Kidney epithelial cell (primary cell): ENCODE measurements around the gene CLTA. TPM values are rescaled to one million over a fixed set of nuclear protein-coding genes. Genes with fewer than 3 reads are reported as not detected.

Experiments used
- DNase-seq: peaks from one replicate; pipeline ENCODE4 v3.0.0-alpha.2; 2010; ENCODE audit warnings: low read depth
- H3K27me3 ChIP-seq: 2 replicates; pipeline ENCODE4 v1.6.0; 2011; ENCODE audit warnings: low read length; ENCODE audit not compliant: control insufficient read depth, insufficient read depth
- H3K36me3 ChIP-seq: 2 replicates; pipeline ENCODE4 v1.5.1; 2011; ENCODE audit warnings: low read length; ENCODE audit not compliant: control insufficient read depth, insufficient read depth
- H3K4me3 ChIP-seq: 2 replicates; pipeline ENCODE4 v1.5.1; 2011; ENCODE audit warnings: low read depth, mild to moderate bottlenecking, control low read depth, low read length
- total RNA-seq: library from RNA; depleted of rRNA; stranded (reverse); fragments of >200 nt; gene quantifications from 2 replicates; pipeline ENCODE4 v1.2.3, GENCODE V29; 2015
- TF ChIP-seq, protein P1 (sequence below): IDR thresholded peaks from 2 replicates; pipeline ENCODE4 v1.5.1; 2011; ENCODE audit warnings: mild to moderate bottlenecking, moderate library complexity, low read length, control low read depth, inconsistent platforms; ENCODE audit not compliant: insufficient read depth, poor library complexity, severe bottlenecking

CLTA gene
- total RNA-seq, 1 donor from 2014 or later, result 576 TPM

DNA sequence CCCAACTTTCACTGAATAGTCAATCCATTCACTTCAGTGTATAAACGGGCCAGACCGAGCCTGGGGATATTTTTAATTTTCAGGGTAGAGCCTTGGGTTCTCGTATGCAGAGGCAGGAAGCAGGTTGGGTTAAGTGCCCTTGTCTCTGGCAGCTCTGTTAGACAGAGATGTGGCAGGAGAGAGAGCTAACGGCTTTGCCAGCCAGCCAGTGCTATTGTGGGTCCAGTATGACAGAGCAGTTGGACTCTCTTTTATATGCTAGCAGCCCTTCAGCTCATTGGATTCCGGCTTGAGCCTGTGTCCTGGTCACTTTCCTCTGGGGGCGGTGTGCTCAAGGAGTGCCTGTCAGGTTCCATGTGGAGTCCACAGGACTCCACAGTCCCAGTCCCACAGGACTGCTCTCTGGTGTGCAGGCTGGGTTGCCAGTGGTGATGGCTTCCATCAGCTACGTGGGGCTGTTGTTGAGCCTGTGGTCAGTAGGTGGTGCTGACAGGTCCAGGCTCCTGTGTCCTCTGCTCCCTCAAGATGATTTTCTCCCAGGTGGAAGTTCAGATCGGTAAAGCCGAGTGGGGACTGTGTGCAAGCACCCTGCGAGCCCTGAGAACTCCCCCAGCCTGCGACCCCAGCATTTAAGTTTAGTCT lies 14.3 kb downstream of the CLTA start:
- no peaks in the 10 kb centered on the region for H3K27me3 ChIP-seq
- no peak for DNase-seq
- H3K4me3 ChIP-seq, result no peak overlapping the region
- peaks cover 8% of the 10 kb centered on the region for H3K36me3 ChIP-seq
- TF ChIP-seq, protein P1, sequence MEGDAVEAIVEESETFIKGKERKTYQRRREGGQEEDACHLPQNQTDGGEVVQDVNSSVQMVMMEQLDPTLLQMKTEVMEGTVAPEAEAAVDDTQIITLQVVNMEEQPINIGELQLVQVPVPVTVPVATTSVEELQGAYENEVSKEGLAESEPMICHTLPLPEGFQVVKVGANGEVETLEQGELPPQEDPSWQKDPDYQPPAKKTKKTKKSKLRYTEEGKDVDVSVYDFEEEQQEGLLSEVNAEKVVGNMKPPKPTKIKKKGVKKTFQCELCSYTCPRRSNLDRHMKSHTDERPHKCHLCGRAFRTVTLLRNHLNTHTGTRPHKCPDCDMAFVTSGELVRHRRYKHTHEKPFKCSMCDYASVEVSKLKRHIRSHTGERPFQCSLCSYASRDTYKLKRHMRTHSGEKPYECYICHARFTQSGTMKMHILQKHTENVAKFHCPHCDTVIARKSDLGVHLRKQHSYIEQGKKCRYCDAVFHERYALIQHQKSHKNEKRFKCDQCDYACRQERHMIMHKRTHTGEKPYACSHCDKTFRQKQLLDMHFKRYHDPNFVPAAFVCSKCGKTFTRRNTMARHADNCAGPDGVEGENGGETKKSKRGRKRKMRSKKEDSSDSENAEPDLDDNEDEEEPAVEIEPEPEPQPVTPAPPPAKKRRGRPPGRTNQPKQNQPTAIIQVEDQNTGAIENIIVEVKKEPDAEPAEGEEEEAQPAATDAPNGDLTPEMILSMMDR, result peak; percentile 42

DNA sequence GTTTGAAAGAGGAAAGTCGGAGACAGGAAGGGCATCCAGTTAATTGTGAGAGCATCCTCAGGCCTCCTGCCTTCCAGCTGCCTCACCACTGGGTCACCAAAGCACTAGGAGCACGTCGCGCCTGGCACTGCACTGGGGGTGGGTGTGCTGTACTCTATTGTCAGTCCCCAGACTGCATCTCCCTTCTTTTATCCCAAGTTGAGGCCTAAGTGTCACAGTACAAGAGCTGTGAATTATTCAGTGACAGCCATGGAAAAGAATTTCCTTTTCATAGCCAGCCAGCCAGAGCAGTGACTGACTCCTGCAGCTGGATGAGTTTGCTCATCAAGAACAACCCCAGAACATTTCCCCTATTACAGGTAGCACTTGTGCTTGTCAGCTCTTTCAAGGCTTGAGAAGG lies 16.3 kb downstream of the CLTA start:
- H3K36me3 ChIP-seq, result peaks cover 8% of the 10 kb centered on the region
- TF ChIP-seq, protein P1, result no peak
- H3K4me3 ChIP-seq, result no peak overlapping the region
- H3K27me3 ChIP-seq, result no peaks in the 10 kb centered on the region
- DNase-seq, result peak; percentile 58

DNA sequence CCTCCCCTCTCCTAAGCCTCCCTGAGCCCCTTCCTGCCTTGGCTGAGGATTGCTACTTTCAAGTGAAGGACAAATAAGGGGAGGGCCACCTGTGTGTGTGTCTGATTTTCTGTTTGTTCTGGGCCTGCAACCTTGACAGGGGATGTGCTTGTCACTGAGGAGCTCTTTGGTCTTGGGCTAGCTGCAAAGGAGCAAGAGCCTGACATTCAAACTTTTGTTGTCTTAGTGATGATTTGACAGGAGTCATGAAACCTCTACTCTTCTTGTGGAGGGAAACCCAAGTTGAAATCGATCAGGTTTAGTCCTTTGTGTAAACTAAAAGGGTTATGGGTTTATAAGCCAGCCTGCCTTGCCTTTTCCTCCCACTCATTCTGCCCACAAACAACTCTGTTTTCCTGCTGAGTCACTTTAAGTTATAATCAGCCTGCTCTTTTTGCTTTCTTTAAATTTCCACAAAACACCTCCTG lies 16.9 kb downstream of the CLTA start:
- Histone ChIP-seq H3K27me3 (no peaks in the 10 kb centered on the region), H3K36me3 (peaks cover 8% of the 10 kb centered on the region), H3K4me3 (no peak overlapping the region)
- DNase-seq, result no peak
- TF ChIP-seq, protein P1, result no peak

DNA sequence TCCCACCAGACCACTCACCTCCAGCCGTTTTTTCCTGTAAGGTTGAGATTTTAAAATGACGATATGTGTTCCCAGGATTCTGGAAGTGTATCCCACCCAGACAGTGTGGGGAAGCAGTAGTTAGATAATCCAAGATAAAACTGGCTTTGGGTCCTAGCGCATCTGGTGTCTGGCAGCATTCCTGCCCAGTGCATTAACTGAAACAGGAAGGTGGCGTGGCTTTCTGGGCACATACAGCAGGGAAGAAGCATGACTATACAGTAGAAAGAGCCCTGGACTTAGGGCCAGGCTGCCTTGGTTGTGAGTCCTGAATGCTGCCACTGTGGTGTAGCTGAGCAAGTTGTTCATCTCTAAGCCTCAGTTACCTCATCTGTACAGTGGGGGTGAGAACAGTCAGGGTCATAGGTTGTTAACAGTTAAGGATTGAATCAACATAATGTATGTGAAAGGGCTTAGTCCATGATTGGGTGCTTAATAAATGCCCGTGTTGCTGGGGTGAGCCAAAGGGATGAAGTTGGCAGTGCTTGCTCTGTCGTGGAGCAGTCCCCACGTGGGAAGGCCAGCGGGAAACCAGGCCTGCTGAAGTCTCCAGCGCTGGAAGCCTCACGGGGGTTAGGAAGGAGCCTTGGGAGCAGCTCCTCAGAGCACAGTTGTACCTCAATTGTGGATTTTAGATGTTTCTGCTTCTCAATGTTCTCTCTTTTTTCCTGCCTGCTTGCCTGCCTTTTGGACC lies 18.0 kb downstream of the CLTA start:
- TF ChIP-seq, protein P1, result no peak
- Histone ChIP-seq H3K36me3 (peaks cover 11% of the 10 kb centered on the region), H3K4me3 (no peak overlapping the region), H3K27me3 (no peaks in the 10 kb centered on the region)
- no peak for DNase-seq

DNA sequence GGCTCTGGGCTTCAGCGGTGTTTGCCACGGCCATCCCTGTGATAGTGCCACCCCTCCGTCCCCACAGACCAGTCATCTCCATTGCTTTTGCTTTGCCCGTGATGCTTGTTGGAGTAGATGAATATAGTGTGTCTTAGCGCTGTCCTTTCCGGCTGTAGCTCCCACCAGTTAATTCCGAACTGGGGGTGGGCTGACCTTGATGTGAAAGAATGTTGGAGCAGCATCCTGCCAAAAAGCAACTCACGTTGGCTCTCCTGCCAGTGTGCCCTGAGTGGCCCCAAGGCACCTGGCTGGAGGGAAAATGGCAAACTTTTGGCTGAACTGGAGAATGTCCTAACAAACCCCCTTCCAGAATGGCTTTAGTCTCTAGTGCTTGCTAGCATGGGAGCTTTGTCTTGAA lies 20.0 kb downstream of the CLTA start:
- no peak for DNase-seq
- TF ChIP-seq, protein P1, result no peak
- peaks cover 7% of the 10 kb centered on the region for H3K36me3 ChIP-seq
- H3K27me3 ChIP-seq, result no peaks in the 10 kb centered on the region
- H3K4me3 ChIP-seq, result no peak overlapping the region
